Eye (tissue), 1 donor: Measurements from ENCODE around the gene SPRR2F.
"Not testable (repeated sequence)": the region's sequence is repeated elsewhere in the genome, so short reads cannot be mapped to it uniquely, and the experiment has no call there.

ENCODE experiments used
- DNase-seq: peaks from one replicate; pipeline ENCODE4 v3.0.0-alpha.2; 2015

The SPRR2F gene, protein sequence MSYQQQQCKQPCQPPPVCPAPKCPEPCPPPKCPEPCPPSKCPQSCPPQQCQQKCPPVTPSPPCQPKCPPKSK

DNA sequence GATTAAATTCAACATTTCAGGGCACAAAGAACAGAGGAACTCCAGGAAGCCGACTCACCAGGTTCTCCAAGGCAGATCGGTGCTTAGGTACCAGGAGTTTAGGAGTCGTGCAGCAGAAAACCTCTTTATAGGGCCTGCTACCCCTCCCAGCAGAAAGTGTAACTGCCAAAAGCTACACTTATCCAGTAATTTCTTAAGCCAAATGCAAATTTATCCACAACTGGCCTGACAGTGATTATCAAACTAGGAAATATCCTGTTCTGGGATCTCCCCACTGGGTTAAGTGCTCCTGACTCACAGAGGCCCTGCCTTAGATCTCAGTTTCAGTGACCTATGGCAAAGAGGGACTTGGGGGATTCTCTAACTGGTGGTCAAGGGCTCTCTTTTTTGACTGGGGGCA, at the start of gene SPRR2F:
SPRR2F (minus strand) TSS at position 101 of the 400 bp plus-strand sequence. CDS start 783 bp downstream, outside the sequence.
- no peak for DNase-seq

DNA sequence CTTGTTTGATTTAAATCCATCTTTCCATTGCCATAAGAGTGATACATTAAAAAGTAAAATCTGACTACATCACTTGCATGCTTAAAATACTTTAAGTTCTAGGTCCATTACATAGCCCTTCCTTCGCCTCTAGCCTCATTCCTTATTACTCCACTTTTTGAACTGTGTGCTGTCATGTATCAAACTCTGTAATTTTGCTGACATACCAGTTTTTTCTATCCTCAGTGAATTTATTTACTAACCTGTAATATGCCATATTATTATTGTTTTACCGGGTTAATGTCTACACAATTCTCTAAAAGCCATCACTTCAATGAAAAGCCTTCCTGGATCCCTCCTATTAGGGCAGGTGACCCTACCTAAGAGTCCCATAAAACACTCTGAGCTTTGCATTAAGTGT, 42.2 kb upstream of the SPRR2F start:
- no peak for DNase-seq

DNA sequence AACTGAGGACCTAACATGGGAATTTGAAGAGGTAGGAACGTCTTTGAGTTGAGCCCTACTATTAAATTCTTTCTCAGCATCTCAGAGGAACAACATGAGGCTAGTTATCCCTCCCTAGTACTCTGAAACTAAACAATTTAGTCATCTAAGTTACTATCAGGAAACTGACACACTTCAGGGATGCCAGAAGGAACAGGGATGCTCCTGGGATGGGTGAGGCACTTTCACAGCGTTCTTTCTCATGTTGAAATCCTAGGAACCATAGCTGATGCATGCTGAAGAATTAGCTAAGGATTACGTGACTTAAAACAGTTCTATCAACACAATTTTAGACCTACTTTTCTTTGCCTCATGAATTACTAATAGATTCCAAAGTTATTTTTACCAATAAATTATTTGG, 39.2 kb upstream of the SPRR2F start:
- DNase-seq, result no peak

DNA sequence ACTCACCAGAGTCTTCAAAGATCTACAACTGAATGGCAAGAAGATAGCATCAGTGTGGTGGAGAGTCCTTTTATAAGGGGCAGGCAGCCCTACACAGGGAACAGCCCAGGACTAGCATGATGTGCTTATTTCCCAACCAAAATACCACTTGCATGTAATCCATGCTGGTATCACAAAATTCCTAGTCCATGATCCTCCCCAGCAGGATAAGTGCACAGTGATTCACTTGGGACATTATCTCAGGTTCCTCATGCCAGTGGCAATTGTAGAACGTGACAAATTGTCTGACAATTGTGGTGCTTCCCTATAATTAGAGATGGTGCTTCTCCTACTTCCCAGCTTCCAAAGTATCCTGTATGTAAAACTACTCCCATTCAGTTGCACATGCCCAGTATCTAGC, 37.5 kb upstream of the SPRR2F start, which contains the start of gene SPRR2G:
SPRR2G (minus strand) TSS at position 45 of the 400 bp plus-strand sequence. CDS start 780 bp downstream, outside the sequence.
- DNase-seq, result no peak

DNA sequence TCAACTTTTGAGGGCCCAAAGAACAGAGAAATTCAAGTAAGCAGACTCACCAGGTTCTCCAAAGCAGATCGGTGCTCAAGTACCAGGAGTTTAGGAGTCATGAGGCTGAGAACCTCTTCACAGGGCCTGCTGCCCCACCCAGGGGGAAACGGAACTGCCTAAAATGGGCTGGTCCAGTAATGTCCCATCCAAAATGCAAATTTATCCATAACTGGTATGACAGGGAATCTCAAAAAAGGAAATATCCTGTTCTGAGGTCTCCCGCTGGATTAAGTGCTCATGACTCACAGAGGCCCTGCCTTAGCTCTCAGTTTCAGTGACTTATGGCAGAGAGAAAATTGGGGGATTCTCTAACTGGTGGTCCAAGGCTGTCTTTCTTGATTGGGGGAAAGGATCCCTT, 28.1 kb upstream of the SPRR2F start:
- no peak for DNase-seq

DNA sequence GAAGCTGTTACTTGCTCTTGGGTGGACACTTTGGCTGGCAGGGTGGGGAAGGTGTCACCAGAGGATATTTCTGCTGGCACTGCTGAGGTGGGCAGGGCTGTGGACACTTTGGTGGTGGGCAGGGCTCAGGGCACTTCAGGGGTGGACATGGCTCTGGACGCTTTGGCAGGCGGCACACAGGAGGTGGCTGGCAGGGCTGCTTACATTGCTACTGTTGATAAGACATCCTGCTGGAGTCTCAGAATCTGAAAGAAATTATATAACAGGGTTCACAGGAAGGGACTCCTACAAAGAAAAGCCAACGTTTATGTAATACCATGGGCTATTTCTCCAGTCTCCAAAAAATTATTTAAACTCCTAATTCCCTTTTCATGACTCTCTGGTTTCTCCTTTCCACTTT, 27.2 kb upstream of the SPRR2F start:
- no peak for DNase-seq

DNA sequence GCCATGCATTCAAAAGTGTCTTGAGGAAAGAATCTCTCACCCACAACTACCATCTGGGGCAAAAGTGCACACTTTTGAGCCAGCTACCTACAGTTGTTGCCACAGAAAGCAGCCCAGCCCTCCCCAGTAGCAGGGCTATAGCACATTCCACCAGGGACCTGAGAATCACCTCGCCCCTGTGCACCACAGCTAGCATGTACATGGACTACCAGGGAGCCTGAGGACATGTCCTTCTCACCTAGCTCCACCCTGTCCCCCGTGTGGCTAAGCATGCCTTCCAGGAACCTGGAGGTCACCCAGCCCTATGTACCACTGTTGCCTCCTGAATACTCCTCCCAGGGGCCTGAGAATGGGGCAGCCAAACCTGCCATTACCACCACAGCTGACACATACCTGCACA, 20.4 kb upstream of the SPRR2F start:
- DNase-seq, result no peak

DNA sequence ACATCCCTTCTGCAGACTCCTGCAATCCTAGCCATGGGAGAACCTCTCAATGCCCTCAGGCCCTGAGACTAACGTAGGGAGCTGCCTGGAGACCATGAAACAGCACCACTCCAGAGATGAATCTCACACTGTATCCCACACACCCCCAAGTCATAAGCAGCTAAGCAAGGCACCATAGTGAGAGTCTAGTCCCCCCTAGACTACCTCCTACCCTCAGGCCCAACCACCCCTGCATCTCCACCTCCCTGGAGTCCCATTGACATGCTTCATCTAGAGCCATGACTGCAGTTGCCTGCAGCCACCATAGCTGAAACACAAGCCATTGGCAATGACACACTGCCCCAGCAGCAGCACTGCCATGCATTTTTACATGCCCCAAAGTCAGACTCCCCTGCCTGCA, 20.0 kb upstream of the SPRR2F start:
- no peak for DNase-seq

DNA sequence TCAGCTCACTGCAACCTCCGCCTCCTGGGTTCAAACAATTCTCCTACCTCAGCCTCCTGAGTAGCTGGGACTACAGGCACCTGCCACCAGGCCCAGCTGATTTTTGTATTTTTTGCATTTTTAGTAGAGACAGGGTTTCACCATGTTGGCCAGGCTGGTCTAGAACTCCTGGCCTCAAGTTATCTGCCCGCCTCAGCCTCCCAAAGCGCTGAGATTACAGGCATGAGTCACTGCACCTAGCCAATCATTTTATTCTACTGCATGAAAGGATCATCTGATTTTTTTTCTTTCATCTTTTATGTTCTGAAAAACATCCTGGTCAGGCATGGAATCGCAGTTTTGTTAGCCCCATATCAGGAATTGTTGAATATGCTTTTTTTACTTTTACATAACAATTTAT, 15.4 kb upstream of the SPRR2F start:
- not testable (repeated sequence) for DNase-seq

DNA sequence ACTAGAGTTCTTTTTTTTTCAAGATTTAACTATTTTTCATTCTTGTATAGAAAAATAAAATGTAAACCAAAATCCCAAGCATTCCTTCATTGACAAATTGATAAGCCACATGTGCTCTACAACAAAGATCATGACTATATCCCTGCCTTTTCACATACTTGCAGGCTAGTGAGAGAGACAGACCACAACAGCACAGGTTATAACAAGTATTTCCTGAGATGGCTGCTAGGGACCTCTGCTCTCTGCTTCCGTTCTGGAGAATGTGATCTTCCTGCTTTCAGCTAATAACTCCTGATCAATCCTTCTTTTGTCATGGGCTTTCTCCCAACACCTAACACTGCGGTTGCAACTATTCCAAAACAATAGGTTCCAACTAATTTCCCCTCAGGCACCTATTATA, 14.0 kb upstream of the SPRR2F start:
- DNase-seq, result no peak

DNA sequence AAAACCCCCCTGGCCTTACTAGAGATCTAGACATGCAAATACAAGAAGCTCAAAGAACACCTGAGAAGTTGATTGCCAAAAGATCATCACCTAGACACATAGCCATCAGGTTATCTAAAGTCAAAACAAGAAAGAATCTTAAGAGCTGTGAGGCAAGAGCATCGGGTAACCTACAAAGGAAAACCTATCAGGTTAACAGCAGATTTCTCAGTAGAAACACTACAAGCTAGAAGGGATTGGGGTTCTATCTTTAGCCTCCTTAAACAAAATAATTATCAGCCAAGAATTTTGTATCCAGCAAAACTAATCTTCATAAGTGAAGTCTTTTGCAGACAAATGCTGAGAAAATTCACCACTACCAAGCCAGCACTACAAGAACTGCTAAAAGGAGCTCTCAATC, 12.2 kb upstream of the SPRR2F start:
- DNase-seq, result no peak

DNA sequence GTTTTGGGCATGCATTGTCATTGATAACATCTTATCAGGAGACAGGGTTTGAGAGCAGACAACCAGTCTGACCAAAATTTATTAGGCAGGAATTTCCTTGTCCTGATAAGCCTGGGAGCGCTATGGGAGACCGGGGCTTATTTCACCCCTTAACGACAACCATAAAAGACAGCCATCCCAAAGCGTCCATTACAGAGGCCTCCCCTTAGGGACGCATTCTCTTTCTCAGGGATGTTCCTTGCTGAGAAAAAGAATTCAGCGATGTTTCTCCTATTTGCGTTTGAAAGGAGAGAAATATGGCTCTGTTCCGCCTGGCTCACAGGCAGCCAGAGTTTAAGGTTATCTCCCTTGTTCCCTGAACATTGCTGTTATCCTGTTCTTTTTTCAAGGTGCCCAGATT, 10.5 kb upstream of the SPRR2F start:
- not testable (repeated sequence) for DNase-seq

DNA sequence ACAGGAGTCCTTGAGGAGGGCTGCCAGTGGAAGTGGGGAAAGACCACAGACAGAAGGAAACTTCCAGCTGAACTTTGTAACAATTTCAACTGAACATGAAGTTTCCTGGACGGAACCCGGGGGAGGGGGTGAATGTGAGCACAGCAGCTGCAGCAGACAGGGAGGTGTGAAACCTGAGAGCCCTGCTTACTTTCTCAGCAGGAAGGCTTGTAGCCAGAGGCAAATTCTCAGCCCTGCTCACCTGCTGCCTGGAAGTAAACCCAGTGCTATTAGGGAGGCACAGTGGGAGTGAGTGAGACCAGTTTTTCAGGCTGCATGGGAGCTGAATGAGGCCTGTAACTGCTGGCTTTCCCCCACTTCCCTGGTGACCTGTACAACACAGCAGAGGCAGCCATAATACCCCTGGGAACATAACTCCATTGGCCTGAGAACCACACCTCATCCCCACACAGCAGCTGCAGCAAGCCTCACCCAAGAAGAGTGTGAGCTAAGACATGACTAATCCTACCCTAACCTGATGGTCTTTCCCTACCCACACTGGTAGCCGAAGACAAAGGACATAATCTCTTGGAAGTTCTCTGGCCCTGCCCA, 9.6 kb upstream of the SPRR2F start:
- peak; percentile 42 for DNase-seq

DNA sequence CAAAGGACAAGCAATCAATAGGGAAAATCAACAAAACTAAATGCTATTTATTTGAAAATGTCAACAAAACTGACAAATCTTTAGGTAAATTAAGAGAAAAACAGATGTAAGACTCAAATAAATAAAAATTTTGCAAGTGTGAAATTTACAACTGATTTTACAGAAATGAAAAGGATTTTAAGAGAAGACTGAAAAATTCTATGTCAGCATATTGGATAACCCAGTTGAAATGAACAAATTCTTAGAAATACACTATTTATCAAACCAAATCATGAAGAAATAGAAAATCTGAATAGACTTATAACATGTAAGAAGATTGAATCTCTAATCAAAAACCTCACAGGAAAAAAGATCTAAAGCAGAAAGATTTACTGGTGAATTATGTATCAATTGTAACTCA, 7.6 kb upstream of the SPRR2F start:
- no peak for DNase-seq

DNA sequence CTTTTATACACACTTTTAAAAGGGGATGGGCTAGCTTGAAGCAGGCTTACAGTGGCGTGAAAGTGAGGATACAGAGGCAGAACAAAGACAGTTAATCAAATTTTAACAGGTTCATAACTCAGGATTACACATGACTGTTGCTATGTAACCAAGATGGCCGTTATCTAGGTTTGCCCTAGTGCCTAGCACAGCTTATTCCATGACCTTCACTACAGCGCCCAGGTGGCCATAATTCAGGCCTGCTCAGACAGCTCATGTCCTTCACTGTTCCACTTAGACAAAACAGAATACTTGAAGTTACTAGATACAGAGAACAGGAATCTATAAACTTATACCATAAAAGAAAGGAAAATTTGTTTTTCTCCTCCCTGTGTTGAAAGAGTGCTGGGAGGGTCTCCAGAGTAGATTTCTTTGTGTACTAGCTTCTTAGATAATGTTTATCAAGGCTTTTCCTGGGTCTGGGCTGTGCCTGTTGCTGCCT, 6.2 kb upstream of the SPRR2F start:
- no peak for DNase-seq

DNA sequence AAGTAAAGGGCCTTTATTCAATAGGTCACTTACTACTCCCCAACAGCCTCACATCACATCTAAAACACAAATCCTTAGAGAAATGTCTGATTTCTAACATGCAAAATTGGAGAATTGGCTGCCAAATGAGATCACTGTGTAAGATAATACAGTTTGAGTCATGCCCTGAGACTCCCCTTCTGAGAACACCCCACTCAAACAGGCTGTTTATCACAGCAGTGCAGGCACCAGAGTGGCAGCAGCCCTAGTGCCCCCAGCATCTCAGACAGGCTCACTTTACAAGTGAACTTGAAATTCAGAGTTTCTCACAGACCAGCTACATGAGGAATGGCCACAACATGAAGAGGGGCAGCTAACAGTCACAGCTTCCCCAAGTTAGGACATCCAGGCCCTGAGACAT, 1.9 kb upstream of the SPRR2F start:
- DNase-seq, result not testable (repeated sequence)

DNA sequence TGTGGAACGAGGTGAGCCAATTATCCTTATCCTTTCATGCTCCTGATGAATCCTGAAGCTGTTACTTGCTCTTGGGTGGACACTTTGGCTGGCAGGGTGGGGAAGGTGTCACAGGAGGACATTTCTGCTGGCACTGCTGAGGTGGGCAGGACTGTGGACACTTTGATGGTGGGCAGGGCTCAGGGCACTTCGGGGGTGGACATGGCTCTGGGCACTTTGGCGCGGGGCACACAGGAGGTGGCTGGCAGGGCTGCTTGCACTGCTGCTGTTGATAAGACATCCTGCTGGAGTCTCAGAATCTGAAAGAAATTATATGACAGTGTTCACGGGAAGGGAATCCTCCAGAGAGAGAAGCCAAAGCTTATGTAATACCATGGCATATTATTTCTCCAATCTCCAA, 862 bp downstream of the SPRR2F start:
- not testable (repeated sequence) for DNase-seq

DNA sequence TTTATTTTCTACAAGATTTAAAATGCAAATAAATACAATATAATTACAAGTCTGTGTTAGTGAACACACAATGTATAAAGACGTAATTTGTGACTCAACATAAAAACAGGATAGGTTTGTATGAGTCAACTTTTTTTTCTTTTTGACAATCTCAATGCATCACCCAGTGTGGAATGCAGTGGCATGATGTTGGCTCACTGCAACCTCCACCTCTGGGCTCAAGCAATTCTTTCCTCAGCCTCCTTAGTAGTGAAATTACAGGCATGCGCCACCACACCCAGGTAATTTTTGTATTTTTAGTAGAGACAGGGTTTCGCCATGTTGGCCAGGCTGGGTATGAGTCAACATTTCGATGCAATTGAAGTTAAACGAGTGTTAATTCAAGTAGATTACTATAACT, 13.1 kb downstream of the SPRR2F start:
- no peak for DNase-seq

DNA sequence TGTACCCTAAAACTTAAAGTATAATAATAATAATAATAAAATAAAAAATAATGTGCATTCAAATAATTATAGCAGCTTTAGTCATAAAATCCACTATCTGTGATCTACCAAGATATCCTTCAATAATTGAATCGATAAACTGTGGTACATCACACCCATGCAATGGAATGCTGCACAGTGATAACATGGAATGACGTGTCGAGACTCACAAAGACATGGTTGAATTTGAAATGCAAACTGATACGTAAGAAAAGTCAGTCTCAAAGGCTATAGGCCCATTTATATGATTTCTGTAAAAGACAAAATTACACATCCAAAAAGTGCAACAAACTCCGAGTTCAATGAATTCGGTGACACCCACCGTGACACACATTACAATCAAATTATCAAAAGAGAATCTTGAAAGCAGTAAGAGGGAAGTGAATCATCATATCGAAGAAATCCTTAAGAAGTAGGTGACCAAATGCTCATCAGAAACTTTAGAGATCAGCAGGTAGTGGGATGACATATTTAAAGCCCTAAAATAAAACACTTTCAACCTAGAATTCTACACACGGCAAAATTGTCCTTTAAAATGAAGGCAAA, 13.8 kb downstream of the SPRR2F start:
- DNase-seq, result no peak

DNA sequence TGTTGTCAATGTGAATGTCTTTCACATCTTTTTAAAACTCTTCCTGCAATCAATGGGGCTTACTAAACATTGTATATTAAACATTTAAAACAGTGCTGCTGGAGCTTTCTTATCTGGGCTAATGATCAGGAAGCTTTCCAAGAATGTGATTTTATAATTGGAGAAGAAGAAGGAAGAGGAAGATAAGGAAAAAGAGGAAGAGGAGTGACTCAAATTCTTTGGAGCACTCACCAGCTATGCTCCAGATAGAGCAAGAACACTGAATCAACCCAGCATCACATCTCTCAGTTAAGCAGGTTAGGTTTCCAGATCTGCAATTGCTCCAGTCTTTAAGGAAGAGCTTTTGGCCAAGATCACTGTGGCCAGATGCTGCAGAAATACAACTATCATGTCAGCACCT, 17.6 kb downstream of the SPRR2F start:
- DNase-seq, result no peak

DNA sequence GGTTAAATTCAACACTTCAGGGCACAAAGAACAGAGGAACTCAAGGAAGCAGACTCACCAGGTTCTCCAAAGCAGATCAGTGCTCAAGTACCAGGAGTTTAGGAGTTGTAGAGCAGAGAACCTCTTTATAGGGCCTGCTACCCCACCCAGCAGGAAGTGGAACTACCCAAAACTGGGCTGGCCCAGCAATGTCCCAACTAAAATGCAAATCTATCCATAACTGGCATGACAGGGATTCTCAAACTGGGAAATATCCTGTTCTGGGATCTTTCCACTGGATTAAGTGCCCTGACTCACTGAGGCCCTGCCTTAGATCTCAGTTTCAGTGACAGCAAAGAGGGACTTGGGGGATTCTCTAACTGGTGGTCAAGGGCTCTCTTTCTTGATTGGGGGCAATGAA, 18.9 kb downstream of the SPRR2F start, which contains the start of gene SPRR2E:
SPRR2E (minus strand) TSS at position 101 of the 400 bp plus-strand sequence. CDS start 775 bp downstream, outside the sequence.
- DNase-seq, result no peak

DNA sequence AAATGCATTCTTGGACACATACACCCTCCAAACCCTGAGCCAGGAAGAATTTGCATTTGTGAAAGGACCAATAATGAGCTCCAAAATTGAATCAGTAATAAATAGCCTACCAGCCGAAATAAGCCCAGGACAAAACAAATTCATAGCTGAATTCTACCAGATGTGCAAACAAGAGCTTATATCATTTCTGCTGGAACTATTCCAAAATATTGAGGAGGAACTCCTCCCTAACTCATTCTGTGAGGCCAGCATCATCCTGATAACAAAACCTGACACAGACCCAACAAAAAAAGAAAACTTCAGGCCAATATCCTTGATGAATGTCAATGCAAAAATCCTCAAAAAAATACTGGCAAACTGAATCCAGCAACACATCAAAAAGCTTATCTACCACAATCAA, 25.7 kb downstream of the SPRR2F start:
- DNase-seq, result no peak

DNA sequence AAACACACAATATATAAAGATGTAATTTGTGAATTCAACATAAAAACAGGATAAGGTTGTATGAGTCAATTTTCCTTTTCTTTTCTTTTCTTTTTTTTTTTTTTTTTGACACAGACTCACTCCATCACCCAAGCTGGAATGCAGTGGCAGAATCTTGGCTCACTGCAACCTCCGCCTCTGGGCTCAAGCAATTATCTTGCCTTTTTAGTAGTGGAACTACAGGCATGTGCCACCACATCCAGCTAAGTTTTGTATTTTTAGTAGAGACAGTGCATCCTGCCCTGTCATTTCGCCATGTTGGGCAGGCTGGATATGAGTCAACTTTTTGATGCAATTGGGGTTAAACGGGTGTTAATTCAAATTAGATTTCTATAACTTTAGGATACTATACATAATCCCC, 31.6 kb downstream of the SPRR2F start:
- no peak for DNase-seq
